Embryonic facial prominence (tissue), 1 donor: Measurements from ENCODE around the gene RPRD2.
A peak's percentile ranks its signal among the peaks of the same experiment; 100 is the strongest.

Source experiments
- DNase-seq: peaks from one replicate; pipeline ENCODE4 v3.0.0-alpha.2; 2016; ENCODE audit errors: extremely low spot score

The RPRD2 gene

DNA sequence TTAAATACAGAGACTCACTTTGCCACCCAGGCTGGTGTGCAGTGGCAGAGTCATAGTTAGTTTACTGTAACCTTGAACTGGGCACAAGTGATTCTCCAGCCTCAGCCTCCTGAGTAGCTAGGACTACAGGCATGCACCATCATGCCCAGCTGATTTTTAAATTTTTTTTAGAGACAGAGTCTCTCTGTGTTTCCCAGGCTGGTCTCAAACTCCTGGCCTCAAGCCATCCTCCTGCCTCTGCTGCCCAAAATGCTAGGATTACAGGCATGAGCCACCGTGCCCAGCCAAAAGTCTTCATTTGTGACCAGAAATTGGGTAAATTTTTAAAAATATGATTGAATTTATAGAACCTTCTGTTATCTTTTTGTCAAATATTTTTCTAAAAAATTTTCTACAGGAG is 105.3 kb downstream of the RPRD2 start:
- DNase-seq: no peak

DNA sequence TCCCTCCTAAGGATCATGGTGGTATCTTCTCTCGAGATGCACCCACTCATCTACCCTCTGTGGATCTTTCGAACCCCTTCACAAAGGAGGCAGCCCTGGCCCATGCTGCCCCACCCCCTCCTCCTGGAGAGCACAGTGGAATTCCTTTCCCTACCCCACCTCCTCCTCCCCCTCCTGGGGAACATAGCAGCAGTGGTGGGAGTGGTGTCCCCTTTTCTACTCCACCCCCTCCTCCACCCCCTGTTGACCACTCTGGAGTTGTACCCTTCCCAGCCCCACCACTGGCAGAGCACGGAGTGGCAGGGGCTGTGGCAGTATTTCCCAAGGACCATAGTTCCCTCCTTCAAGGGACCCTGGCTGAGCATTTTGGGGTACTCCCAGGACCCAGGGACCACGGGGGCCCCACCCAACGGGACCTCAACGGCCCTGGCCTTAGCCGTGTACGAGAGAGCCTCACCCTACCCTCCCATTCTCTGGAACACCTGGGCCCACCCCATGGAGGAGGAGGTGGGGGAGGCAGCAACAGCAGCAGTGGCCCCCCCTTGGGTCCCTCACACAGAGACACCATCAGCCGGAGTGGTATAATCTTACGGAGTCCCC is 108.8 kb downstream of the RPRD2 start:
- DNase-seq: no peak

DNA sequence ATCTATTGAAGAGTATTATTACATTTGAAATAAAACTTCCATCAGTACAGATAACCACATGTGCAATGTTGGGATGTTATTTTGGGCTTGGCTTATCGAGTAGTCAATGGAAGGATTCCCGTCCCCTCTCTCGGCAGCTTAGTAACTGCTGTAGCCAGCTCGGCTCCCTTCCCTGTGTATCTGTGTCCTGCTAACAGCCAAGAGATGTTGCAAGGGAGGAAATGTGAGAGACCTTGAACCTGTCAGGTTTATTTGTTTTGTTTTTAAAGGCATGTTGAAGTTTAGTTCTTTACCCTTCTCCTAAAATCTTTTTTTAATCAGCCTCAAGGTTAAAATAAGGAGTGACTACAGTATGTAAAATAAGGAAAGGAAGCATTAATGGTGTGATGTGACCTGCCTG is 109.7 kb downstream of the RPRD2 start:
- no peak for DNase-seq

DNA sequence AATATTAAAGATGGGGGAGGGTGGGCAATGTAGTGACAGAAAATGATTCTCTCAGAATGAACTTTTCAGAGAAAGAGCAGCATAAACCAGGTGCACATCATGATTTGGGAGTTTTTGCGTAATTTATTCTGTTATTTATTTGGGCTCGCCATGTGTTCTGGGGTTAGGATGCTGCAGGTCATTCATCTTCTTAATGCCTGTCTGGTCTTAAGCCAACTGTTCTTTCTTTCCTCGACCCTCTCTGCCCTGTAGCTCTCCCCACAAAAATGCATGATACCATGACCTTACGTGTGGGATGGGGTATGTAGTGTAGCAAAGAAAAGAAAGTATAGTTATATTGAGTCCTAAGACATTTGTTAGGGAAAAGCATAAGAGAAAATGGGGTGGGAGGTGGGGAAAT is 110.9 kb downstream of the RPRD2 start:
- DNase-seq: no peak

DNA sequence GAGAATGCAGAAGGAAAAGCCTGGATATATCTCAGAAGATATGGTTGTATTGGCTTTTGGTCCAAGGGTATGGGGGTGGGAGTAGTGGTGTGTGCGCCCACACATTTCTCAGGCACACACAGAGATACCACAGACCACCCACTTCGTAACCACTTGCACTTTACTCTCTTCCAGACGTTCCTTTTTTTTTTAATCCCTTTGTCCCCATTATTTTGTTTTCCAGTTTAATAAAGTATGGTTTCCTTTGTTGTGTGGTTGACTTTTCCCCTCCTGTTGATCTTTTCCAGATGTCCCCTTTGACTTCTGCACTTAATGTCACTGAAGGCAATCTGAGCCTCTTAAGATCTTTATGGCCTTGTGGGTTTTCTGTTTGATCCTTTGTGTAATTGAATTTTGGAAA is 112.8 kb downstream of the RPRD2 start:
- DNase-seq: no peak

DNA sequence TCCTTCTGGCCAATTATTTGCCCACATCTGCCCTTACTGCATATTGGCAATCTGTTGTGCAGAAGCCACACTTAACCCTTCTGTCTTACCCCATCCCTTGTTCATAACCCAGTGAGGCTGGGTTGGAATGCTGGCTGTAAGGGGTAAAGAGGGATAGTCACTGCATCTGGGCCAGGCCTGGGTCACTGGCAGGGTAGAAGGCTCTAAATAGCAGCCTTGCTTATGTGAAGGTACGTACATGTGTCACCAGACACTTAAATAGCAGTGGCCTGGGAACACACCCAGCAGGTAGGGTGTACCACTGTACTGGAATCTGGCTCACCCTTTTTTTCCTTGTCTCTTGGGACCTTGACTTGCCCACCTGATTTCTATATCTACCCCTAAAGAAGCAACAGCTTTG is 113.4 kb downstream of the RPRD2 start:
- no peak for DNase-seq

DNA sequence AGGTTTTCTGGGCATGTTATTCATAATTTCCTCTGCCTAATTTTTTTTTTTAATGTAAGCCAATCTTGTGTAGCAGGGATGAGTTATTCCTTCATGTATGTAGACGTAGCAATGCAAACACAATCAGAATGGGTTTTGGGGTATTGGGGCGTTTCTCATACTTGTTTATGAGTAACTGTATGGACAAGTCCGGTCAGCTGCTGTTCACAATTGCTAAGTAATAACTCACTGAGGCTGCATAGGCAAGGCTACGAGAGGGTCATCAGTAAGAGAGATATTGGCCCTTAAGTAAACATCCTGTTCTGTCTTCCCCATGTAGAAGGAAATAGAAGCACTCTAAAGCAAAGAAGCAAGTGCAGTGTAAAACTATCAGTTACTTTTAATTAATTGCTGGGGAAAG is 113.8 kb downstream of the RPRD2 start:
- no peak for DNase-seq

DNA sequence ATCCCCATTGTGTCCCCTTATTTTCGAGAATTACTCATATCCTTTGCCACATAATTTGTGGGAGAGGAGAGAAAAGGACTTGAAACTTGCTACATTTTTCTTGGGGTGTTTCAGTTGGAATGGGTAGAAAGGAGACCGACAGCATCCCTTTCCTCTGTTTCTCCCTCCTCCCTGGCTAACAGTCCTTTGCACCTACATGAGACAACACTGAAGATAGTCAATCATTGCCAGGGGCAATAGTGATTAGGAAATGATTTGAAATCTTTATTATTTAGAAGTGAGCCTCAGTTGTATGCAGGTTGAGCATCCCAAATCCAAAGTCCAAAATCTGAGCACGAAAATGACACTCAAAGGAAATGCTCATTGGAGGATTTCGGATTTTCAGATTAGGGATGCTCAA is 115.4 kb downstream of the RPRD2 start:
- DNase-seq: no peak

DNA sequence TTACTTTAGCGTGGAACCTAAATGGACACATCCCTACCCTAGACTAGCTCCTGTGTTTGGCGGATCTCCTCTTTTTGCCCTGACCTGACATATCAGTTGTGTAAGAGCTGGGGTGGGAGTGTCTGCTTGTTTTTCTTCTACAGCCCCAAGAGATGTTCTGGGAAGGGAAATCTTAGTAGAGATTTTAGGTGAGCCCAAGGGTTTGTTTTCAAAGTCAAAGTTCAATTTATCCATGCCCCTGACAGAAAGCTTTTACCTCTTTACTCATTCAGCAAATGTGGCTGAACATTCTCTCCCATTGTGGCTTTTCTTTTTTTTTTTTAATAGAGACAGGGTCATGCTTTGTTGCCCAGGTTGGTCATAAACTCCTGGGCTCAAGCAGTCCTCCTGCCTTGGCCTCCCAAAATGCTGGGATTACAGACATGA is 116.0 kb downstream of the RPRD2 start:
- no peak for DNase-seq

DNA sequence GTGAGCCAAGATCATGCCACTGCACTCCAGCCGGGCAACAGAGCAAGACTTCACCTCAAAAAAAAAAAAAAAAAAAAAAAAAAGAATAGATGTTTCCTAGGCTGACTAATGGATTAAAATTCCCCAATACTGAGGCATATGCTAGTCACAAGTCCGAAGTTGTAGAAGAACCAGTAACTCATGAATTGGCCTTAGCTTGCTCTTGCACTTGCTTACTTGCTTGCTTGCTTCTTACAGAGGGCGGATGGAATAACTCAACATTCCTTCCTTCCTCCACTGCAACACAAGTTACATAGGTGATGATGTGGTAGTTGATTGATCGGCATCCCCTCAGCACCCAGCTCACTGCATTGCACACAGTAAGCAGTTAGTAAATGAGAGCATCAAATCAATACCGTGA is 120.5 kb downstream of the RPRD2 start:
- DNase-seq: no peak

DNA sequence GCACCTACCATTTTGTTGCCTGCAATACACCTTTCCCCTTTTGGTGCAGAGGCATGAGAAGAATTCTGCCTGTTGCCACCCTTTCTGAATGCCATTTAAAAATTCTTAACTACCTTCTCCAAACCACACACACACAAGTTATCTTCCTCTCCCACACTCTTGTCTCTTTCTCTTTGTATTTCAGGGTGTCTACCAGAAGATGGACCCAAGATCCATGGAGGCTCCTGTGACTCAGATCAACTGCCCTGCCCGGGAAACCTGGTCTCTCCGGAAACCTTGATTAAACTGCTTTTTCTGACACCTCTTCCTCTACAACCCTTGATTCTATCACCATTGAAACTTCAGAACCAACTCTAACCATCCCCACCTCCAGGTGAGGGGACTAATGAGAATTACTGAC is 120.9 kb downstream of the RPRD2 start:
- no peak for DNase-seq

DNA sequence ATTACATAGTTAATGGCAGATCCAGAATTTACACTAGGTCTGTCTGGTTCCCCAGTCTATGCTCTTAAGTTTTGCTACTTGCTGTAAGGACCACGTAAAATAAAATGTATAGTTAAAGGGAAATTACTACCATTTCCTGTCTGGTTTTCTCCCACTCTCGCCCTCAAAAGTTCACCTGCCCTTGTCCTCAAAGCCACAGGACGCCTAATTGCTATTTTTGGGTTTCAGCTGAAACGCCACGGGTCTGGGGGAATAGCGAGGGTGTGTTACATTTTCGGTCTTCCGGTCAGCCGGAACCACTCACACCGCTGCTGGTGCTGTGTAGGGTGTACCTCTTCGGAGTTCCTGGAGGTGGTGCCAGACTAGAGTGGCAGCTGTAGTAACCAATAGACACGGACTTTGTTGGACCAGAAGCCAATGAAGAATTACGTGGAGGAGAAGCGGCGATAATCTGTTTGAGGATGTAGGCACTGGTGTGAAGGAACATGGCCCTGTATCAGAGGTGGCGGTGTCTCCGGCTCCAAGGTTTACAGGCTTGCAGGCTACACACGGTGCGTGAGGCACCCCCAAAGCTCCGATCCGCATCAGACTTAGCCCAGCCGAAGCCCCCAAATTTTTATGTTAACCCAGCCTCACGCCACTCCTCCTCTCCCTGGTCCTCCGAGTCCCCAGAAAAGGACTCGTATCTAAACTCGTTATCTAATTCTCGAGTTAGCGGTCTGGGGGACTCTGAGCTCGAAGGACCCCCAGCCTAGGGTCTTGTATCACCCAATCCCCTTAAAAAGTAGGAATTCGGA is 123.2 kb downstream of the RPRD2 start, which contains the start of gene TARS2:
TSS of gene TARS2 (plus strand) at position 454 of the 797 bp plus-strand sequence. CDS start at position 486, 32 bp downstream.
- peak; percentile 95 for DNase-seq

DNA sequence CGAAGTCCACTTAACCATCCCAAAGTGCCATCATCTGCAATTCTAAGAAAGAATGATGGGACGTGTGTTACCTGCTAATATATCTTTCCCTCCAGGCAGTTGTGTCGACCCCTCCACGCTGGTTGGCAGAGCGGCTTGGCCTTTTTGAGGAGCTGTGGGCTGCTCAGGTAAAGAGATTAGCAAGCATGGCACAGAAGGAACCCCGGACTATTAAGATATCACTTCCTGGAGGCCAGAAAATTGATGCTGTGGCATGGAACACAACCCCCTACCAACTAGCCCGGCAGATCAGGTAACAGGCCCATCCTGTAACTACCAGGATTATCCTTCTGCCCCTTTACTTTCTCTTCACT is 123.8 kb downstream of the RPRD2 start:
- no peak for DNase-seq

DNA sequence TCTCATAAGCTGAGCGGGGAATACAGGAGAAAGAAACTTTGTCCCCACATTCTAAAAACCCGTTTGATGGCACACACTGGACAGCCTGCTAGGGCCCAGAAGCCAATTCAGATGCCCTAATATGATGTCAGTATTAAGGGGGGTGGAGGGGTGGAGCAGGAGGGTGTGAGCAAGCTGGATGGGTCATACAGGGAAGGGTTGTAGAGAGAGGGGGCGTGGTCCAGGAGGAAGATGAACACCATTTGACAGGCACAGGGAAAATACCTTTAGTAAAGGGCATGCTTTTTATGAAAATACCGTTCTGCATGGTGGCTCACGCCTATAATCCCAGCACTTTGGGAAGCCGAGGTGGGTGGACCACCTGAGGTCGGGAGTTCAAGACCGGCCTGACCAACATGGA is 129.2 kb downstream of the RPRD2 start:
- no peak for DNase-seq

DNA sequence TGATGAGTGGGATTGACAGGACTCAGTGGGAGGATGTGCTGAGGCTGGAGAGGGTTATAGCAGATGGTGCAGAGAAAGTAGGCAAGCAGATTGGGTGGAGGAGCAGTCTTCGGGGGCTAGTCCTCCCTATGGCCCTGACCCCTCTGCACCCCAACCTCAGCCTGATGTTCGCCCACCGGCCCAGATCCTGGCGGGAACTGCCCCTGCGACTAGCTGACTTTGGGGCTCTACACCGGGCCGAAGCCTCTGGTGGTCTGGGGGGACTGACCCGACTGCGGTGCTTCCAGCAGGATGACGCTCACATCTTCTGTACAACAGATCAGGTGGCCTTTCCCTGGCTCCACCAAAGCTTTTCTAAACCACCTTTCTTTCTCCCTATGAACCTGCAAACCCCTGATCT is 134.4 kb downstream of the RPRD2 start:
- DNase-seq: no peak

DNA sequence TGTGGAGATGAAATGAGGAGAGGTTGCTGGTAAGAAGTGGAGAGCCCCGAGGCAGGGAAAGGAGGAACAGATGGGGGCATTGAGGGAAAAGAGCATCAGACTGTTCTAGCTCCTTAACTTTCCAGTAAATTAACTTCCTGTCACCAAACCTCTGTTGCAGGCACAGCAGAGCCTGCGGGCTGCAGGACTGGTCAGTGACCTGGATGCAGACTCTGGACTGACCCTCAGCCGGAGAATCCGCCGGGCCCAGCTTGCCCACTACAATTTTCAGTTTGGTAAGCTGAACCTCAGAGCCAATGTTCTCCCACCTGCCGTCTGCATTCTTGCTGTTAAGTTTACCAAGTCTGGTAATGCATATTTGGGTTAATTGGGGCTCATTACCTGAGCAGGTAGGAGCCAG is 141.5 kb downstream of the RPRD2 start:
- no peak for DNase-seq

DNA sequence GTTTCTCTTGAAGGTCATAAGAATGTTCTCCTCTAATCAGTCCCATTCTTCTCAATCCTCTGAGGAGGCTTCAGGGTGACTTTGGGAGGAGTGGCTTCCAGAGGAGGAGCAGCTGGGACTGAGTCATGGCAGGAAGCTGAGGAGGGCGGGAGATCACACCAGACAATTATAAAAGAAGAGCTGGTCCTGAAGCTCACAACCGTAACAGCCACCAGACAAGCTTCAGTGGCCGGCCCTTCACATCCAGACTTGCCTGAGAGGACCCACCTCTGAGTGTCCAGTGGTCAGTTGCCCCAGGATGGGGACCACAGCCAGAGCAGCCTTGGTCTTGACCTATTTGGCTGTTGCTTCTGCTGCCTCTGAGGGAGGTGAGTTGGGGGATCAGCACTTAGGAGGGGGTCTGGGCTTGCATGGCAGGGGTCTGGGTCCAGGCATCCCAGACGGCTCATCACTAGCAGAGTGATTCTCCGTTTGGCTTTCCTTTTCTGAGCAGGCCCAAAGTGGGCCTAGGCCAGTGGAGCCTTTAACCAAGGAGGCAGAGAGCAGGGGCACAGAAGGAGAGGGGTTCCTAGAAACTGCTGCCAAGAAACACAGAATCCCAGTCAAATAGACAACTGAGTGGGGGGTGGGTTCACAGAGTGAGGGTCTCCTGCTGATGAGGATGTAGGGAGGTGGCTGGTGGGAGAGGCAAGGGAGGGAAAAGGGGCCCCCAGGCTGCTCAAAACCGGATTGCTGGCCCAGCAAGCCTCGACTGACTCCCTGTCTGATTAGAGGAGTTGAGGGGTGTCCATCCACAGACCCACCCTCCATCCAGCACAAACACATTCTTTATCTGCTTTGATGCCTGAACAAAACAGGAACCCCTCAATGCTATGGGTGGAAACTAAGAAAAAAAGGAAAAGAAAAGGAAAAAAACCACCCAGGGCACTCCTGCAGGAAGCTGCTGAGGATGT is 144.2 kb downstream of the RPRD2 start, which contains the start of gene ECM1:
TSS of gene ECM1 (plus strand) at position 198 of the 953 bp plus-strand sequence. CDS start at position 299, 101 bp downstream.
- no peak for DNase-seq

DNA sequence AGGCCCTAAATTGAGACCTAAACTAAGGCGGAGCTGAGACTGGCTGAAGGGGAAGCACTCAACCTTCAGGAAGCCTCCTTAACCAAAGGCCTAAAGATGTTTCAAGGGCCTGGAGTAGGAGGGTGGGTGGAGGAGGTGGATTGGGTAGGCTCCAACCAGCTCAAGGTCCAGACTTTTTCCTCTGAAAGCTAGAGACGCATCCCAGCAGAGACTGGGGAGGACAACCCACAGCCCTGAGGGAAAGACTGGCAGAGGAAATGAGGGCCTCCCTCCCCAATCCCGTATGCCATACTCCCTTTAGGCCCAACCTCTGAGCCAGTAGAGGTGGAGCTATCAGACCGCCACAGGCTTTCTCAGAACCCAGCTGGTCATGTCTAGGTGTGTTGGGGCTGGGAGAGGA is 145.0 kb downstream of the RPRD2 start:
- no peak for DNase-seq

DNA sequence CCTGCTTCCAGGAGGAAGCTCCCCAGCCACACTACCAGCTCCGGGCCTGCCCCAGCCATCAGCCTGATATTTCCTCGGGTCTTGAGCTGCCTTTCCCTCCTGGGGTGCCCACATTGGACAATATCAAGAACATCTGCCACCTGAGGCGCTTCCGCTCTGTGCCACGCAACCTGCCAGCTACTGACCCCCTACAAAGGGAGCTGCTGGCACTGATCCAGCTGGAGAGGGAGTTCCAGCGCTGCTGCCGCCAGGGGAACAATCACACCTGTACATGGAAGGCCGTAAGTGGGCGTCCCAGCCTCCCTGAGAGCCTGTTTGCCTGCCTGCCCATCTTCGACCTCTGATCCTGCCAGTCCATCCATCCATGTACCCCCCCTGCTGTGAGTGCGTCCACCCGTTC is 147.6 kb downstream of the RPRD2 start:
- DNase-seq: no peak

DNA sequence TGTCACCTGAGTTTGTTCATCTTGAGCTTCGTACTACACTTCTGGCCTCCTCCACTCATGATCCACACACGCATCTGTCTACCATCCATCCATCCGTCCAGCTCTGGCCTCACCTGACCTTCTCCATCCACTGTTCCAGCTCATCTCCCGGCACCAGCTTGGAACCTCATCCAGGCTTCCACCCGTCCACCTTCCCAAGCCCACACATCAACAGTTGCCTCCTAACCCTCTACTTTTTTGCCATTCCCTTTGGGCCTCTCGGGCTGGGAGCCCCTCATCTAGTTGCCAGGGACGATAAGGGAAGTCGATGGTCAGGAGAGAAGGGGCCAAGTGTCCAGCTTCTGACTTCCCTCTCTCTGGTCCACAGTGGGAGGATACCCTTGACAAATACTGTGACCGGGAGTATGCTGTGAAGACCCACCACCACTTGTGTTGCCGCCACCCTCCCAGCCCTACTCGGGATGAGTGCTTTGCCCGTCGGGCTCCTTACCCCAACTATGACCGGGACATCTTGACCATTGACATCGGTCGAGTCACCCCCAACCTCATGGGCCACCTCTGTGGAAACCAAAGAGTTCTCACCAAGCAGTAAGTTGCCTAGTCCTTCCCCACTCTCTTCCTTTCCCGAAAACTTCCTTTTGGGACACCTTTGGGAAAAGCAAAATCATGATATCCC is 148.2 kb downstream of the RPRD2 start:
- no peak for DNase-seq

DNA sequence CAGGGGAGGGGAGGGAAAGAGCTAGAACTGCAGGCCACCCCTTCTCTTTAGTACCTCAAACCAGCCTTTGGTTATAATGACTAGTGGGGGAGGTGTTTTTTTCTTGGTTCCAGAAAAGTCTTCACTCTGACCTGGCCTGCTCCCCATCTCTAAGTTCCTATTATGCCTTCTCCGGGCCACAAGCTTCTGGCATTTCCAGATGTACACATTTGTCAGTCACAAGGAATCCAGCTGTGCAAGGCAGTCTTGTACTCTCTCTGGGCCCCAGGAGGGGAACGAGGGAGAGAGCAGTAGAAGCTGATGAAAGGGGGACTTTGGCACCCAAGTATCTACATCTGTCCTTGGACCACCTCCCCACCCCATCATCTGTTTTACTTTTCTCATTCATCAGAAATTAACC is 148.9 kb downstream of the RPRD2 start:
- DNase-seq: no peak

DNA sequence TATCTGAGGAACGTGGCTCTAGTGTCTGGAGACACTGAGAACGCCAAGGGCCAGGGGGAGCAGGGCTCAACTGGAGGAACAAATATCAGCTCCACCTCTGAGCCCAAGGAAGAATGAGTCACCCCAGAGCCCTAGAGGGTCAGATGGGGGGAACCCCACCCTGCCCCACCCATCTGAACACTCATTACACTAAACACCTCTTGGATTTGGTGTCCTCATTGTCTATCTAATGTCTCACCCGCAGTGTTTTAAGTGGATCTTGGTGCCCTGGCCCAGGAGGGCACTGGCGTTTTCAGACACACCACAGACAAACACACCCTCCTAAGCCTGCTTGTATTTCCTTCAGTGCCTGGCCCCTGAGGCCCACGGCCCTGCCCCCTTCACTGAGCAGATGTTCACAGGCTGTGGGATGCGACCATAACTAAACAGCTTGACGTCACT is 149.4 kb downstream of the RPRD2 start:
- no peak for DNase-seq
